H1 (cell line): ENCODE results near the gene VN1R5. TPM values are rescaled to one million over a fixed set of nuclear protein-coding genes. Genes with fewer than 3 reads are reported as not detected.

Experiments used
- ATF2 ChIP-seq: IDR thresholded peaks from 2 replicates; pipeline ENCODE4 v1.6.1; 2012; ENCODE audit warnings: low read length, inconsistent platforms
- BCL11A ChIP-seq, 2 experiments: IDR thresholded peaks; one replicate each; pipeline ENCODE4 v1.6.1; 2011; ENCODE audit warnings: low read depth in 2 of 2, low read length in 2 of 2, mild to moderate bottlenecking in 2 of 2
- CBX5 ChIP-seq: fragments of 300-800, 300-1000 bp; sonication (generic); IDR thresholded peaks from 2 replicates; pipeline ENCODE4 v1.7.1; 2016; ENCODE audit warnings: antibody characterized with exemption, low read length, low read depth
- CEBPB ChIP-seq: IDR thresholded peaks from 2 replicates; pipeline ENCODE4 v1.6.1; 2012; ENCODE audit warnings: low read depth, low read length
- CHD1 ChIP-seq: IDR thresholded peaks from 2 replicates; pipeline ENCODE4 v1.6.1; 2012; ENCODE audit warnings: low read depth, low read length, improper control_type of control experiment
- CHD2 ChIP-seq: IDR thresholded peaks from 2 replicates; pipeline ENCODE4 v1.6.1; 2012; ENCODE audit warnings: low read length, improper control_type of control experiment
- EZH2 ChIP-seq: fragments of 200-600 bp; sonication (generic); IDR thresholded peaks from 2 replicates; pipeline ENCODE4 v1.7.1; 2012; ENCODE audit warnings: low read depth, mild to moderate bottlenecking, moderate library complexity, low read length, inconsistent platforms; ENCODE audit not compliant: severe bottlenecking
- FOSL1 ChIP-seq: IDR thresholded peaks from 2 replicates; pipeline ENCODE4 v1.6.1; 2011; ENCODE audit warnings: mild to moderate bottlenecking, low read depth, low read length, moderate library complexity; ENCODE audit not compliant: insufficient read depth
- HDAC2 ChIP-seq, 2 experiments: fragments of 300-600 bp in 1 of 2; sonication (generic) in 1 of 2; IDR thresholded peaks; 2 replicates each; pipeline ENCODE4 v1.6.1; 2011 to 2012; ENCODE audit warnings: low read depth in 2 of 2, low read length in 2 of 2, mild to moderate bottlenecking in 2 of 2, moderate library complexity in 2 of 2, borderline replicate concordance in 1 of 2, inconsistent platforms in 1 of 2
- JUND ChIP-seq: IDR thresholded peaks from 2 replicates; pipeline ENCODE4 v1.6.1; 2011; ENCODE audit warnings: mild to moderate bottlenecking, improper control_type of control experiment, low read length
- KDM5A ChIP-seq: fragments of 200-600 bp; IDR thresholded peaks from 2 replicates; pipeline ENCODE4 v1.7.1; 2012; ENCODE audit warnings: mild to moderate bottlenecking, low read length, inconsistent platforms, mixed read lengths
- NRF1 ChIP-seq: IDR thresholded peaks from 2 replicates; pipeline ENCODE4 v1.6.1; 2011; ENCODE audit warnings: mild to moderate bottlenecking, low read depth, low read length, improper control_type of control experiment
- POLR2A ChIP-seq, 2 experiments: IDR thresholded peaks; 1 replicate in 1 of 2; 2 replicates in 1 of 2; pipeline ENCODE4 v1.6.1; 2011; ENCODE audit warnings: low read depth in 2 of 2, low read length in 2 of 2, mild to moderate bottlenecking in 2 of 2; ENCODE audit errors: control extremely low read depth in 1 of 2
- POU5F1 ChIP-seq: IDR thresholded peaks from 2 replicates; pipeline ENCODE4 v1.6.1; 2011; ENCODE audit warnings: low read depth, mild to moderate bottlenecking, low read length, moderate library complexity
- SAP30 ChIP-seq: fragments of 300-600 bp; sonication (generic); IDR thresholded peaks from 2 replicates; pipeline ENCODE4 v1.7.1; 2012; ENCODE audit warnings: low read length, moderate library complexity, mild to moderate bottlenecking, inconsistent platforms; ENCODE audit not compliant: insufficient read depth, insufficient replicate concordance
- SIRT6 ChIP-seq: IDR thresholded peaks from one replicate; pipeline ENCODE4 v1.7.1; 2012; ENCODE audit warnings: low read length, inconsistent platforms
- SIX5 ChIP-seq: IDR thresholded peaks from 2 replicates; pipeline ENCODE4 v1.6.1; 2011; ENCODE audit warnings: mild to moderate bottlenecking, low read depth, low read length
- SP1 ChIP-seq: IDR thresholded peaks from 2 replicates; pipeline ENCODE4 v1.6.1; 2011; ENCODE audit warnings: low read depth, low read length
- SP2 ChIP-seq: IDR thresholded peaks from 2 replicates; pipeline ENCODE4 v1.6.1; 2012; ENCODE audit warnings: mild to moderate bottlenecking, low read length, inconsistent platforms
- SP4 ChIP-seq: IDR thresholded peaks from 2 replicates; pipeline ENCODE4 v1.6.1; 2012; ENCODE audit warnings: low read length, inconsistent platforms
- TAF1 ChIP-seq: IDR thresholded peaks from 2 replicates; pipeline ENCODE4 v1.6.1; 2011; ENCODE audit warnings: mild to moderate bottlenecking, low read depth, low read length
- TBP ChIP-seq: IDR thresholded peaks from 2 replicates; pipeline ENCODE4 v1.6.1; 2011; ENCODE audit warnings: low read depth, low read length, improper control_type of control experiment
- TCF12 ChIP-seq: IDR thresholded peaks from 2 replicates; pipeline ENCODE4 v1.6.1; 2011; ENCODE audit warnings: low read depth, mild to moderate bottlenecking, low read length
- polyA plus RNA-seq, 7 experiments: library from polyadenylated mRNA; depleted of rRNA in 3 of 7; stranded (reverse) in 5 of 7; unstranded in 2 of 7; fragments of >200 nt in 5 of 7; fragments of 200-250 nt in 2 of 7; gene quantifications; 1 replicate in 5 of 7; 2 replicates in 1 of 7; 4 replicates in 1 of 7; pipeline versions ENCODE4 v1.2.1 to v1.2.3, GENCODE V29; 2011 to 2013; ENCODE audit warnings: missing spikeins in 2 of 7, mixed read lengths in 2 of 7
- total RNA-seq: library from RNA; stranded (reverse); fragmentation: NEBNext Ultra II Directional; extraction: Animal tissue kit (Norgen Biotek cat#: 25700); gene quantifications from 2 replicates; pipeline ENCODE4 v1.2.1, GENCODE V29; 2021
- TF ChIP-seq, protein P1 (sequence below): IDR thresholded peaks from 2 replicates; pipeline ENCODE4 v1.6.1; 2012; ENCODE audit warnings: inconsistent platforms

The VN1R5 gene
- total and polyA plus RNA-seq, 2 of the 8 experiments (the other 6 are each of a cell fraction or from before 2014, with no cell fraction given) = not detected

DNA sequence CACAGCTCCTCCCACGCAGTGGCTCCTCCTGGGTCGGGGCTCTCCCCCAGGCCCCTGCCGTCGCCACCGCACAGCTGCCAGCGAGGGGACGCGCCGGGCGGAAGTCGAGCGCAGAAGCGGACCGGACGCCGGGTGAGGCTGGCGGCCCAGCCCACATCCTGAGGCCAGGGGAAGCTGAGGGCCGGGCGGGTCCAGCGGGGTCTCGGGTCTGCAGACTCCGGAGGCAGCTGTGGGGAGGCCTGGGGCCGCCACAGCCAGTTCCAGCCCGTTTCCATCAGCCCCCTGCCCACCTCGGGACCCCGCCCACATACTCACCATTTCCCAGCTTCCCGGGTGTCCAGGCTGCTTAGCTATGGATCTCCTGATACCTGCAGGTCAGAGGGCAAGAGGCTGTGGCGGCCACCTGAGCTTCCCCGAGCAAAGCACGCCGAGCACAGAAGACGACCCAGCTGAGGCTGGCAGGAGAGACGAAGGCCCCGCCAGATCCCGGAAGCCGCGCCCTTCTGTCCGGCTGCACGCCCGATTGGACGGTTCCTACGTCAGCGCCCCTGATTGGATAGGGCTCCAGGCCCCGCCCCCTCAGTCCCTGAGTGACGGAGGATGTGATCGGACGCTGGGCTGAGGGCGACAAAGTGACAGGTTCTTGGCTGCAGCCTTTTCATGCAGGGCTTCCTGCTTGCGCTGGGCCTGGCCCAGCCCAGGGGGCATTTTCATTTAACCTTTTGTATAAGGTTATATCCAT lies 45.3 kb upstream of the VN1R5 start (continued):
- TF ChIP-seq ATF2 = no peak
- TF ChIP-seq TBP = peak; percentile 68
- TF ChIP-seq, protein P1, sequence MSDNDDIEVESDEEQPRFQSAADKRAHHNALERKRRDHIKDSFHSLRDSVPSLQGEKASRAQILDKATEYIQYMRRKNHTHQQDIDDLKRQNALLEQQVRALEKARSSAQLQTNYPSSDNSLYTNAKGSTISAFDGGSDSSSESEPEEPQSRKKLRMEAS = peak; percentile 54
- TF ChIP-seq CHD1 = no peak
- no peak for TF ChIP-seq SIX5
- TF ChIP-seq NRF1 = no peak
- TF ChIP-seq SP4 = no peak
- TF ChIP-seq TAF1 = peak; percentile 80
- no peak for TF ChIP-seq FOSL1
- no peak for TF ChIP-seq CBX5
- no peak for TF ChIP-seq SIRT6
- TF ChIP-seq JUND = no peak
- TF ChIP-seq SP2 = no peak
- TF ChIP-seq EZH2 = no peak
- TF ChIP-seq POU5F1 = no peak
- TF ChIP-seq POLR2A (IDR thresholded peaks at IDR 0.05; ENCODE audit: control extremely low read depth in 1 of 2, low read depth in 2 of 2, low read length in 2 of 2) = peak in 1 of 2 experiments; percentile 77; a peak in 2 of 3 replicates
- no peak for TF ChIP-seq KDM5A
- TF ChIP-seq SP1 = peak; percentile 80
- TF ChIP-seq CEBPB = no peak
- TF ChIP-seq CHD2 = peak; percentile 50; the same call in 1 of the 2 replicates
- TF ChIP-seq SAP30 = peak; percentile 77
- no peak for TF ChIP-seq TCF12
- no peak for TF ChIP-seq BCL11A (IDR thresholded peaks at IDR 0.05; ENCODE audit: low read depth in 2 of 2, low read length in 2 of 2)
- TF ChIP-seq HDAC2 (IDR thresholded peaks at IDR 0.05; ENCODE audit: borderline replicate concordance in 1 of 2, low read depth in 2 of 2, low read length in 2 of 2) = no peak
